ENCODE results near the gene CUL5.

DNA sequence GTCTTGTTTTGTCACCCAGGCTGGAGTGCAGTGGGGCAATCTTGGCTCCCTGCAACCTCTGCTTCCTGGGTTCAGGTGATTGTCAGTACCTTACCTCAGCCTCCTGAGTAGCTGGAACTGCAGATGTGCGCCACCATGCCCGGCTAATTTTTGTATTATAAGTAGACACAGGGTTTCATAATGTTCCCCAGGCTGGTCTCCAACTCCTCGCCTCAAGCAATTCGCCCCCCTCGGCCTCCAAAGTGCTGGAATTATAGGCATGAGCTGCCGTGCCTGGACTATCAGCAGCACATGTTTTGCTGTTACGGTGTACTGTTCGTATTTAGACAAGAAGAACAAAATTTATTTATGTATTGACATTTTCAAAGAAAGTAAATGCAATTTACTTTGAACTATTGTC is 45.6 kb upstream of the CUL5 start:
- no peak for TF ChIP-seq POLR2AphosphoS5 (IDR thresholded peaks at IDR 0.05; ENCODE audit: low read depth, low read length)
- no peak for TF ChIP-seq POLR2A (IDR thresholded peaks at IDR 0.05; ENCODE audit: low read depth, low read length)
- TF ChIP-seq TAF1 (IDR thresholded peaks at IDR 0.05; ENCODE audit: borderline replicate concordance, low read depth, low read length), result no peak
